WTC11 (cell line): ENCODE data around the gene FUBP3. TPM values are rescaled to one million over a fixed set of nuclear protein-coding genes. Genes with fewer than 3 reads are reported as not detected.

Source experiments
- ATAC-seq: fragments of 200-7000 bp; cut with Tn5 transposase; 2 replicates; pipeline ENCODE4 v1.10.0; 2021; ENCODE audit warnings: mild to moderate bottlenecking, moderate library complexity
- CTCF ChIA-PET: fragments of 300-600 bp; sonication (Branson Sonifier 250); formaldehyde crosslinking; loops from one replicate; lab custom pipeline; 2021; ENCODE audit warnings: antibody characterized with exemption; lab: Charles Lee
- POLR2A ChIA-PET: fragments of 350-600 bp; sonication (Branson Sonifier 250); formaldehyde crosslinking; loops from one replicate; lab custom pipeline; 2021; ENCODE audit warnings: antibody characterized with exemption; lab: Charles Lee
- DNase-seq: peaks from one replicate; pipeline ENCODE4 v3.0.0; 2021; ENCODE audit warnings: low spot score
- H3K27ac Mint-ChIP-seq: 2 replicates; pipeline ENCODE4 v1.8.0; 2021; ENCODE audit warnings: mixed read lengths
- H3K27me3 Mint-ChIP-seq: 2 replicates; pipeline ENCODE4 v1.8.0; 2021; ENCODE audit warnings: low read depth, mild to moderate bottlenecking, moderate library complexity, mixed read lengths
- H3K36me3 Mint-ChIP-seq: 2 replicates; pipeline ENCODE4 v1.8.0; 2021; ENCODE audit warnings: mixed read lengths
- H3K4me1 Mint-ChIP-seq: 2 replicates; pipeline ENCODE4 v1.8.0; 2022; ENCODE audit warnings: mixed read lengths
- H3K4me3 Mint-ChIP-seq: 2 replicates; pipeline ENCODE4 v1.8.0; 2021; ENCODE audit warnings: mild to moderate bottlenecking, moderate library complexity, mixed read lengths
- H3K9me3 Mint-ChIP-seq: 2 replicates; pipeline ENCODE4 v1.8.0; 2021; ENCODE audit warnings: mixed read lengths
- ATF3 ChIP-seq: sonication (generic); formaldehyde crosslinking; conservative IDR thresholded peaks from 2 replicates; pipeline ENCODE4 v1.8.1; 2022; ENCODE audit warnings: mild to moderate bottlenecking, missing genetic modification reagents
- CREB1 ChIP-seq: sonication (generic); formaldehyde crosslinking; IDR thresholded peaks from 2 replicates; pipeline ENCODE4 v1.8.0; 2023; ENCODE audit warnings: mild to moderate bottlenecking, missing genetic modification reagents
- CREM ChIP-seq: sonication (generic); formaldehyde crosslinking; IDR thresholded peaks from 2 replicates; pipeline ENCODE4 v1.8.1; 2022; ENCODE audit warnings: mild to moderate bottlenecking, missing genetic modification reagents, moderate library complexity
- ESRRA ChIP-seq: sonication (generic); formaldehyde crosslinking; IDR thresholded peaks from 2 replicates; pipeline ENCODE4 v1.8.1; 2022; ENCODE audit warnings: mild to moderate bottlenecking, missing genetic modification reagents, borderline replicate concordance
- IRF2 ChIP-seq: sonication (generic); formaldehyde crosslinking; IDR thresholded peaks from 2 replicates; pipeline ENCODE4 v1.8.0; 2022; ENCODE audit warnings: low read depth, missing genetic modification reagents, borderline replicate concordance
- MXD4 ChIP-seq: fragments of 250-450 bp; sonication (Bioruptor Pico); IDR thresholded peaks from 2 replicates; pipeline ENCODE4 v1.8.0; 2021; ENCODE audit warnings: mild to moderate bottlenecking, moderate library complexity, borderline replicate concordance
- TCF7 ChIP-seq: sonication (generic); formaldehyde crosslinking; IDR thresholded peaks from 2 replicates; pipeline ENCODE4 v1.8.0; 2022; ENCODE audit warnings: mild to moderate bottlenecking, low read depth, missing genetic modification reagents, moderate library complexity
- ZMAT4 ChIP-seq: fragments of 250-450 bp; sonication (Bioruptor Pico); IDR thresholded peaks from 2 replicates; pipeline ENCODE4 v1.9.0; 2021; ENCODE audit warnings: mild to moderate bottlenecking
- ZNF232 ChIP-seq: sonication (generic); formaldehyde crosslinking; IDR thresholded peaks from 2 replicates; pipeline ENCODE4 v1.8.0; 2022; ENCODE audit warnings: mild to moderate bottlenecking, missing genetic modification reagents
- ZNF671 ChIP-seq: fragments of 250-450 bp; sonication (Bioruptor Pico); IDR thresholded peaks from 2 replicates; pipeline ENCODE4 v1.8.0; 2021; ENCODE audit warnings: mild to moderate bottlenecking
- total RNA-seq: library from RNA; stranded (reverse); gene quantifications from 3 replicates; pipeline ENCODE4 v1.2.3, GENCODE V29; 2021
- TF ChIP-seq, protein P1 (sequence below): sonication (generic); formaldehyde crosslinking; IDR thresholded peaks from 2 replicates; pipeline ENCODE4 v1.8.1; 2023; ENCODE audit warnings: mild to moderate bottlenecking, missing genetic modification reagents, borderline replicate concordance
- TF ChIP-seq, protein P2 (sequence below): sonication (generic); formaldehyde crosslinking; IDR thresholded peaks from 2 replicates; pipeline ENCODE4 v1.8.1; 2023; ENCODE audit warnings: mild to moderate bottlenecking, moderate library complexity, missing genetic modification reagents
- TF ChIP-seq, protein P3 (sequence below): sonication (generic); formaldehyde crosslinking; IDR thresholded peaks from 2 replicates; pipeline ENCODE4 v1.8.1; 2023; ENCODE audit warnings: mild to moderate bottlenecking, missing genetic modification reagents

The FUBP3 gene
- total RNA-seq, 1 experiment from 2014 or later: 83.0 TPM

DNA sequence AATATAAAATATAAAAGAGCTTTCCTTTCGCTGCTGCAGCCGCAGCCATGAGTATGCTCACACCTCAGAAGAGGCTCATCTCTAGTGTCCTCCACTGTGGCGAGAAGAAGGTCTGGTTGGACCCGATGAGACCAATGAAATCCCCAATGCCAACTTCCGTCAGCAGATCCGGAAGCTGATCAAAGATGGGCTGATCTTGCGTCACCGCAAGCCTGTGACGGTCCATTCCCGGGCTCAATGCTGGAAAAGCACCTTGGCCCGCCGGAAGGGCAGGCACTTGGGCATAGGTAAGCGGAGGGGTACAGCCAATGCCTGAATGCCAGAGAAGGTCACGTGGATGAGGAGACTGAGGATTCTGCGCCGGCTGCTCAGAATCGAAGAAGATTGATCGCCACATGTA lies 72.4 kb downstream of the FUBP3 start:
- no peak overlapping the region for H3K4me3 Mint-ChIP-seq
- POLR2A ChIA-PET: no interaction called here
- no peaks in the 10 kb centered on the region for H3K9me3 Mint-ChIP-seq
- peaks cover 35% of the 10 kb centered on the region for H3K27me3 Mint-ChIP-seq
- no peak overlapping the region for H3K27ac Mint-ChIP-seq
- no peaks in the 10 kb centered on the region for H3K4me1 Mint-ChIP-seq
- ATAC-seq: no peak
- H3K36me3 Mint-ChIP-seq: no peaks in the 10 kb centered on the region
- CTCF ChIA-PET: interaction anchor here (1.2 to 2.2 kb wide), 2 partner anchors 32 to 191 kb away, joined by 4 to 5 read pairs; no protein-coding TSS in a partner anchor
- peak; percentile 11 for DNase-seq
- TF ChIP-seq ESRRA (no peak), ZNF671 (CRISPR knock-in tag) (no peak), MXD4 (CRISPR knock-in tag) (no peak), IRF2 (CRISPR knock-in tag) (no peak), CREB1 (no peak), ATF3 (CRISPR knock-in tag) (no peak), ZNF232 (CRISPR knock-in tag) (no peak), CREM (CRISPR knock-in tag) (no peak)
- TF ChIP-seq, protein P1, sequence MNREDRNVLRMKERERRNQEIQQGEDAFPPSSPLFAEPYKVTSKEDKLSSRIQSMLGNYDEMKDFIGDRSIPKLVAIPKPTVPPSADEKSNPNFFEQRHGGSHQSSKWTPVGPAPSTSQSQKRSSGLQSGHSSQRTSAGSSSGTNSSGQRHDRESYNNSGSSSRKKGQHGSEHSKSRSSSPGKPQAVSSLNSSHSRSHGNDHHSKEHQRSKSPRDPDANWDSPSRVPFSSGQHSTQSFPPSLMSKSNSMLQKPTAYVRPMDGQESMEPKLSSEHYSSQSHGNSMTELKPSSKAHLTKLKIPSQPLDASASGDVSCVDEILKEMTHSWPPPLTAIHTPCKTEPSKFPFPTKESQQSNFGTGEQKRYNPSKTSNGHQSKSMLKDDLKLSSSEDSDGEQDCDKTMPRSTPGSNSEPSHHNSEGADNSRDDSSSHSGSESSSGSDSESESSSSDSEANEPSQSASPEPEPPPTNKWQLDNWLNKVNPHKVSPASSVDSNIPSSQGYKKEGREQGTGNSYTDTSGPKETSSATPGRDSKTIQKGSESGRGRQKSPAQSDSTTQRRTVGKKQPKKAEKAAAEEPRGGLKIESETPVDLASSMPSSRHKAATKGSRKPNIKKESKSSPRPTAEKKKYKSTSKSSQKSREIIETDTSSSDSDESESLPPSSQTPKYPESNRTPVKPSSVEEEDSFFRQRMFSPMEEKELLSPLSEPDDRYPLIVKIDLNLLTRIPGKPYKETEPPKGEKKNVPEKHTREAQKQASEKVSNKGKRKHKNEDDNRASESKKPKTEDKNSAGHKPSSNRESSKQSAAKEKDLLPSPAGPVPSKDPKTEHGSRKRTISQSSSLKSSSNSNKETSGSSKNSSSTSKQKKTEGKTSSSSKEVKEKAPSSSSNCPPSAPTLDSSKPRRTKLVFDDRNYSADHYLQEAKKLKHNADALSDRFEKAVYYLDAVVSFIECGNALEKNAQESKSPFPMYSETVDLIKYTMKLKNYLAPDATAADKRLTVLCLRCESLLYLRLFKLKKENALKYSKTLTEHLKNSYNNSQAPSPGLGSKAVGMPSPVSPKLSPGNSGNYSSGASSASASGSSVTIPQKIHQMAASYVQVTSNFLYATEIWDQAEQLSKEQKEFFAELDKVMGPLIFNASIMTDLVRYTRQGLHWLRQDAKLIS (CRISPR knock-in tag): no peak
- TF ChIP-seq, protein P2, sequence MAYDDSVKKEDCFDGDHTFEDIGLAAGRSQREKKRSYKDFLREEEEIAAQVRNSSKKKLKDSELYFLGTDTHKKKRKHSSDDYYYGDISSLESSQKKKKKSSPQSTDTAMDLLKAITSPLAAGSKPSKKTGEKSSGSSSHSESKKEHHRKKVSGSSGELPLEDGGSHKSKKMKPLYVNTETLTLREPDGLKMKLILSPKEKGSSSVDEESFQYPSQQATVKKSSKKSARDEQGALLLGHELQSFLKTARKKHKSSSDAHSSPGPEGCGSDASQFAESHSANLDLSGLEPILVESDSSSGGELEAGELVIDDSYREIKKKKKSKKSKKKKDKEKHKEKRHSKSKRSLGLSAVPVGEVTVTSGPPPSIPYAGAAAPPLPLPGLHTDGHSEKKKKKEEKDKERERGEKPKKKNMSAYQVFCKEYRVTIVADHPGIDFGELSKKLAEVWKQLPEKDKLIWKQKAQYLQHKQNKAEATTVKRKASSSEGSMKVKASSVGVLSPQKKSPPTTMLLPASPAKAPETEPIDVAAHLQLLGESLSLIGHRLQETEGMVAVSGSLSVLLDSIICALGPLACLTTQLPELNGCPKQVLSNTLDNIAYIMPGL (CRISPR knock-in tag): no peak
- TF ChIP-seq, protein P3, sequence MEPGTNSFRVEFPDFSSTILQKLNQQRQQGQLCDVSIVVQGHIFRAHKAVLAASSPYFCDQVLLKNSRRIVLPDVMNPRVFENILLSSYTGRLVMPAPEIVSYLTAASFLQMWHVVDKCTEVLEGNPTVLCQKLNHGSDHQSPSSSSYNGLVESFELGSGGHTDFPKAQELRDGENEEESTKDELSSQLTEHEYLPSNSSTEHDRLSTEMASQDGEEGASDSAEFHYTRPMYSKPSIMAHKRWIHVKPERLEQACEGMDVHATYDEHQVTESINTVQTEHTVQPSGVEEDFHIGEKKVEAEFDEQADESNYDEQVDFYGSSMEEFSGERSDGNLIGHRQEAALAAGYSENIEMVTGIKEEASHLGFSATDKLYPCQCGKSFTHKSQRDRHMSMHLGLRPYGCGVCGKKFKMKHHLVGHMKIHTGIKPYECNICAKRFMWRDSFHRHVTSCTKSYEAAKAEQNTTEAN (CRISPR knock-in tag): no peak

DNA sequence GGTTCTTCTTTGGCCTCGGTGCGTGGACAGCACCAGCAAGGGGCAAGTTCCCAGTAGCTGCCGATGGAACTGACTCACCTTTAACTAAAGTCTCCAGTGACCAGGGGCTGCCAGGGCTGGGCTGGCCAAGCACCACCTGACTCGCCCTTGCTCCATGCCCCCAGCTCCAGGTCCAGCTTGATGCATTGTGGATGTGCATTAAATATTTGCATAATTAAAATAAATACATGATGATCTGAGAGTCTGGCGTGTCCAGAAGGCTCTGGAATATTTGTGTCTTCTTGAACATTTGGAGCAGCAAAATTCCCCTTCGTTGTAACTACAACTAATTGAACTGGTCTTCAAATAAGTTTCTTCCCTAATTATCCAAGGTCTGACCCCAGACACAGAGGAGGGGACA lies 75.5 kb downstream of the FUBP3 start:
- Mint-ChIP-seq H3K27me3 (peaks cover 66% of the 10 kb centered on the region), H3K4me1 (no peaks in the 10 kb centered on the region), H3K36me3 (0 out of 2 replicates have a peak, but pooled peaks cover 3% of the 10 kb centered on the region)

More for the DNA sequence above, 75.5 kb downstream of the FUBP3 start:
- TF ChIP-seq ZNF232 (CRISPR knock-in tag): no peak
- no peak for TF ChIP-seq ZMAT4 (CRISPR knock-in tag)
- TF ChIP-seq TCF7 (CRISPR knock-in tag): no peak
- Mint-ChIP-seq H3K27ac (no peak overlapping the region), H3K9me3 (no peaks in the 10 kb centered on the region), H3K4me3 (no peak overlapping the region)
- DNase-seq: no peak
- no peak for ATAC-seq
- POLR2A ChIA-PET: no interaction called here
- CTCF ChIA-PET: interaction anchor here (0.6 to 2.3 kb wide), 3 partner anchors 29 to 555 kb away, joined by 4 to 6 read pairs (median 5); no protein-coding TSS in a partner anchor
